Chondrocyte (in vitro differentiated cells): ENCODE results near the gene CLEC16A. TPM values are rescaled to one million over a fixed set of nuclear protein-coding genes. Genes with fewer than 3 reads are reported as not detected.

Experiments
- DNase-seq: peaks from one replicate; pipeline ENCODE4 v3.0.0; 2021; ENCODE audit warnings: mixed read lengths, low spot score
- H3K27ac Mint-ChIP-seq: one replicate; pipeline ENCODE4 v1.8.0; 2021; ENCODE audit warnings: mild to moderate bottlenecking, moderate library complexity, mixed read lengths; ENCODE audit not compliant: unreplicated experiment
- H3K27me3 Mint-ChIP-seq: 2 replicates; pipeline ENCODE4 v1.8.0; 2021; ENCODE audit warnings: low read depth, mixed read lengths
- H3K36me3 Mint-ChIP-seq: 2 replicates; pipeline ENCODE4 v1.8.0; 2021; ENCODE audit warnings: low read depth, mixed read lengths
- H3K4me1 Mint-ChIP-seq: 2 replicates; pipeline ENCODE4 v1.8.0; 2021; ENCODE audit warnings: low read depth, mild to moderate bottlenecking, mixed read lengths
- H3K4me3 Mint-ChIP-seq: one replicate; pipeline ENCODE4 v1.8.0; 2021; ENCODE audit warnings: mild to moderate bottlenecking, moderate library complexity, mixed read lengths; ENCODE audit not compliant: unreplicated experiment
- H3K9me3 Mint-ChIP-seq: 2 replicates; pipeline ENCODE4 v1.8.0; 2021; ENCODE audit warnings: low read depth, mixed read lengths
- CTCF ChIP-seq: fragments of 200-600 bp; sonication (generic); IDR thresholded peaks from 2 replicates; pipeline ENCODE4 v1.5.0; 2021; ENCODE audit warnings: antibody characterized with exemption, mild to moderate bottlenecking, moderate library complexity
- total RNA-seq: library from RNA; stranded (reverse); gene quantifications from 3 replicates; pipeline ENCODE4 v1.2.1, GENCODE V29; 2021

CLEC16A gene
- total RNA-seq, 1 donor from 2014 or later = 17.9 TPM

- Mint-ChIP-seq H3K36me3 (peaks cover 3% of the 10 kb centered on the region), H3K9me3 (no peaks in the 10 kb centered on the region), H3K4me1 (peaks cover 87% of the 10 kb centered on the region), H3K27ac (no peak overlapping the region), H3K4me3 (no peak overlapping the region), H3K27me3 (no peaks in the 10 kb centered on the region)
- DNase-seq = peak; percentile 42
- TF ChIP-seq CTCF = no peak
Observed at GRCh38 chr16:11134722-11135463, 190.5 kb downstream of the CLEC16A start.

GRCh38 chr16:11135464-11135973, 191.2 kb downstream of the CLEC16A start:
- Mint-ChIP-seq H3K4me3 (no peak overlapping the region), H3K36me3 (peaks cover 3% of the 10 kb centered on the region), H3K4me1 (peaks cover 90% of the 10 kb centered on the region), H3K9me3 (no peaks in the 10 kb centered on the region), H3K27ac (no peak overlapping the region), H3K27me3 (no peaks in the 10 kb centered on the region)
- DNase-seq = peak; percentile 63
- no peak for TF ChIP-seq CTCF

- H3K36me3 Mint-ChIP-seq = peaks cover 2% of the 10 kb centered on the region
- DNase-seq = peak; percentile 75
- no peaks in the 10 kb centered on the region for H3K27me3 Mint-ChIP-seq
Observed at GRCh38 chr16:11136600-11136999, 192.2 kb downstream of the CLEC16A start.

GRCh38 chr16:11138022-11138768, 193.8 kb downstream of the CLEC16A start:
- H3K4me3 Mint-ChIP-seq = no peak overlapping the region

More at GRCh38 chr16:11136600-11136999, 192.2 kb downstream of the CLEC16A start:
- Mint-ChIP-seq H3K9me3 (no peaks in the 10 kb centered on the region), H3K27ac (peak overlapping the region; percentile 74), H3K4me3 (no peak overlapping the region), H3K4me1 (peaks cover 88% of the 10 kb centered on the region)
- TF ChIP-seq CTCF = no peak

More at GRCh38 chr16:11138022-11138768, 193.8 kb downstream of the CLEC16A start:
- no peaks in the 10 kb centered on the region for H3K9me3 Mint-ChIP-seq
- peaks cover 73% of the 10 kb centered on the region for H3K4me1 Mint-ChIP-seq
- peak; percentile 49 for DNase-seq
- no peak for TF ChIP-seq CTCF
- no peaks in the 10 kb centered on the region for H3K36me3 Mint-ChIP-seq
- H3K27ac Mint-ChIP-seq = peak overlapping the region; percentile 74
- H3K27me3 Mint-ChIP-seq = no peaks in the 10 kb centered on the region
